ENCODE results near the gene PRKCE.
A peak's percentile ranks its signal among the peaks of the same experiment; 100 is the strongest.

Gene PRKCE

GRCh38 chr2:46067501-46068305, 416.2 kb downstream of the PRKCE start:
- no peak for DNase-seq

DNA sequence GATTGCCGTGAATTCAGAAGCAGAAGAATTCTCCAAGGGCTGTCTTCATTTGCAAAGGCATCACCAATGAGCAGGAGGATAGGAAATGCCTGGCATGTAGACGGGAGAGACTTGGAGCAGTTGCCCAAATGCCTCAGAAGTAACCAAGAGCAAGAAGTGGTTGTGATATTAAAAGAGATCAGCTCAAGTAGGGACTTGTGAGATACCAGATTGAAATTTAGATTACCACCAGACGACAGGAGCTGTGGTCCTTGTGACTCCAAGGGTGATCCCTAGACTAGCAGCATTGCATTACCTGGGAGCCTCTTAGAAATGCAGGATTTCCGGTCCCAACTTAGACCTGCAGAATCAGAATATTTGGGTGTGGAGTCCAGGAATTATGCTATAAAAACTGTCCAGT, 417.2 kb downstream of the PRKCE start:
- no peak for DNase-seq

- no peak for DNase-seq
These were observed 419.6 kb downstream of the PRKCE start for GRCh38 chr2:46071074-46071473.

- DNase-seq = no peak
These were observed 420.8 kb downstream of the PRKCE start for GRCh38 chr2:46072101-46072820.

DNA sequence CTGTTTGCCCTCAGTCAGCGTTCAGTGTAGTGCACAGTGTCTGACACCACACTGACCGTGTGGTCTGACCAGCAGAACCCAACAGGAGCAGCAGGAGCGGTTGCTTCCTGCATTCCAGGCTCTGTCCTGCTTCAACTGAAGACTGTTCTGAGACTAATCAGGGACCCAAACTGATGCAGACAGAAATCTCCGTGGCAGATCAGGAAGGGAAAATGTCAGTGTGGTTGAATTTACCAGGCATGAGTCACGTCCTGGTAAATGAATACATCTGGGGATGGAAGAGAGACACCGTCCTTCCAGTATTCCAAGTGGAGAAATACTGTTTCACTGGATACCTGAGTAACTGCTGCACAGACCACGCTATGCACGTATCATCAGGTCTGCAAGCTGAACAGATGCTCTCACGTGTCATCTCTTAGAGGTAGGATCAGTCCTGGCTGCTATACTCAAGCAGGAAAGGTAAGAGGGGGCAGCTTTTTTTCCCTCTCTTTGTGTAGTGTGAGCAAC, 422.1 kb downstream of the PRKCE start:
- DNase-seq = no peak

GRCh38 chr2:46074501-46074900, 423.0 kb downstream of the PRKCE start:
- DNase-seq = no peak

- DNase-seq = no peak
These were observed 424.4 kb downstream of the PRKCE start for GRCh38 chr2:46075848-46076247.

GRCh38 chr2:46076251-46076650, 424.8 kb downstream of the PRKCE start:
- no peak for DNase-seq

DNA sequence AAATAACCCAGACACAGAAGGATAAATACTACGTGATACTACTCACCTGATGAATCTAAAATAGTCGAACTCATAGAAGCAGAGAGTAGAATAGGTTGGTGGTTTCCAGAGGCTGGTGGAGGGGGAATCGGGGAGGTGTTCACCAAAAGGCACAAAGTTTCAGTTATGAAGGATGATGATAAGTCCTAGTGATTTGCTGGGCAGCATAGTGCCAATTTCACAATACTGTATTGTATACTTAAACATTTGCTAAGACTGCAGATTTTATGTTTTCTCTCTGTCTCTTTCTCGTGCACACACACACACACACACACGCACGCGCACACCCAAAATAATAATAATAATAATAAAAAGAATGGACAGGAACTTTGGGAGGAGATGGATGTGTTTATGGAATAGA, 425.4 kb downstream of the PRKCE start:
- DNase-seq = no peak

DNA sequence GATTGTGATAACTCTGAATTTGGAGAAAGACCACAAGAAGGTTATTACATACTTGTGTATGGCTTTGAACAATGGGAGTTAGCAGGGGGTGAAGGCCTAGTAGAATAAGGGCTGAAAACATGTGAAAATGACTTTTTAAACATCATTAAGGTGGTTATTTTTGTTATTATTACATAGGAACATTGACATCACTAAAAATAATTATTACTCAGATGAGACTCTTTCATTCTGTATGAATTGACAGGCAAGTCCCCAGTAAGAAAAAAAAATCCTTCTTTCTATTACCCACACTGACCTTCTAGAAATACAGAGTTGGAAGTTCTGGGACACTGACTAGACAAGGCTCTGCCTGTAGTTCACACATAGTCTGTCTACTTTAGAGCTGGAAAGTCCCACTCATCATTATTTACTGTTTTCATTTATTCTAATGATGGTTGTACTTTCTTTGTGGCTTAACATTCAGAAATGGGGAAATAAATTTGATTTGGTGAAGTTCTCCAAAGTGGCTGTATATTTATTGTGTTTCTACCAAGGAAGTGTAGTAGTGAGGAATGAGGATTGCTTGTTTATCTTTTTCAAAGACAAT, 426.1 kb downstream of the PRKCE start:
- DNase-seq = no peak

DNA sequence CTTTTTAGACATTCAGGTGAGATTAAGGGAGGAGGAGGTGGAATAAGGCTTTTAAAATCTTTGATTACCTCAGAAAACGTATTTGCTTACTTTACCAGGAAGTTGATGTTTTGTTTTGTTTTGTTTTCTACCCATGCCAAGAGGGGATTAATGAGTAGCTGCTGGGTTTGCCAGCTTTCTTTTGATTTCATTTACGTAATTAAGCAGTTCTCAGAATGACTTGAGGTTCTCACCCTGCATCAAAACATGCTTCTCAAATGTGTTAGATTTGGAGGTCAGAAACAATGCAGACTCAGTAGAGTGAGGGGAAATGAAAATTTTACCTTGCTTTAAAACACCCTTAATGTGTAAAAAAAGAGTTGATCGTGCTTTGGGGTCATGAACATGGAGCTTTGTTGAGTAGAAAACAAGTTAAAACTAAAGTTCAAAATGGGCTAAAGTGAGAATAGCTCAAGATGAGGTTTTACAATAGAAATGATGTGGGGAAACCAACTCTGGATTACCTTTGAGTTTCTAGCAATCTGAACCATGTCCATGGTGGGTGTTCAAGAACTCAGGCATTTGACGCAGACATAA, 428.6 kb downstream of the PRKCE start:
- no peak for DNase-seq

- DNase-seq = peak; percentile 43
These were observed 431.3 kb downstream of the PRKCE start for GRCh38 chr2:46082531-46083485.

DNA sequence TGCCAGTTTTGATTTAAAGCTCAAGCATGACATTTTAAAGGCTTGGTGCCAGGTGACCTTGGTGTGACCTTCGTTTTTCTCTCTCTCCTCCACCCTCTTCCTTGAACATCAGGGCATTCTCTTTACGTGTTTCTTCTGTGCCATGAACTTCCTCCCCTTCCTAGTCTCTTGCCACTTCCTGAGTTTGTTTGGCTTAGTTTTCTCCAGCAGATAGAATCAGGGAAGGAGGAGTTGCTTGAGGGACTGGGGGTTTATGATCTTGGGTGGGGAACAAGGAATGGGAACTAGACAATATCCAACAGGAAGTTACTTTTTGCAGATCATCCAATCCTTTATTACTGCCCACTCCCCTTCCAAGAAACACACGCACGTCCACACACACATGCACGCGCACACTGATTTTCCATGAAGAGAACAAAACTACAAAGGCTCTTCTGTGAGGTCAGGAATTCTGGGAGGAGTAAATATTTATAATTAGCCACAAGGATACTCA, 435.1 kb downstream of the PRKCE start:
- no peak for DNase-seq

DNA sequence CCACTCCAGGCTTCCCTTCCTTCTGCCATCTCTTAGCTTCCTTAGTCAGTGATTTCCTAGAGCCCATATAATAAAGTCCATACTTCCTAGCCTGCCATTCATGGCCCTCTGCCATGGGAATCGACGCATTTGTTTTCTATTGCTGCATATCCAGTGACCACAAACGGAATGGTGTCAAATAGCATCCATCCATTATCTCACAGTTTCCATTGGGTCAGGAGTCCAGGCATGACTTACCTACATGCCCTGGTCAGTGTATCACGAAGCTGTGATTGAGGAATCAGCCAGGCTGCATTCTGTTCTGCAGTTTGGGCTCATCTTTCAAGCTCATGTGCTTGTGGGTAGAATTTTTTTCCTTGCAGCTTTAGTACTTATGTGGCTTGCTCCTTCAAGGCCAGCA, 436.0 kb downstream of the PRKCE start:
- no peak for DNase-seq

DNA sequence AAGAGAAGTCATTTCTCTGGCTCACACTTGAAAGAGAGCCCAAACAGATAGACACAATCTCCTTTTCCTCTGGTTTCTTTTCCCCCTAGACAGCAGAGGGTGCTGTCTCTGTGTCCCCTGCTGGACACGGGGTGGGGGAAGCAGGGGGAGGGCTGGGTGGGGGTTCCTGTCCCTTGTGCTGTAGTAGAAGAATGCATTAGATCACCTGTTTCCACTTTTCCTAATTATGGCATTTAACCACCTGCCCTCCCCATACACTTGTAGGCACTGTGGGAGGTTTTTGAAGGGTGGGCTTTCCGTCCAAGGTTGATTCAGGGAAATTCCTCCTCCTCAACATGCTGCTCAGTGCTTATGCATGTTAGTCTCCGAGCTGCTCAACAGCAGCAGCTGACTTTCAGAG, 439.5 kb downstream of the PRKCE start:
- DNase-seq = no peak

- no peak for DNase-seq
These were observed 440.6 kb downstream of the PRKCE start for GRCh38 chr2:46091961-46092667.

GRCh38 chr2:46094689-46095088, 443.2 kb downstream of the PRKCE start:
- no peak for DNase-seq

- no peak for DNase-seq
These were observed 444.4 kb downstream of the PRKCE start for GRCh38 chr2:46095830-46096229.

- no peak for DNase-seq
These were observed 444.8 kb downstream of the PRKCE start for GRCh38 chr2:46096260-46096659.

- DNase-seq = no peak
These were observed 446.4 kb downstream of the PRKCE start for GRCh38 chr2:46097714-46098480.

DNA sequence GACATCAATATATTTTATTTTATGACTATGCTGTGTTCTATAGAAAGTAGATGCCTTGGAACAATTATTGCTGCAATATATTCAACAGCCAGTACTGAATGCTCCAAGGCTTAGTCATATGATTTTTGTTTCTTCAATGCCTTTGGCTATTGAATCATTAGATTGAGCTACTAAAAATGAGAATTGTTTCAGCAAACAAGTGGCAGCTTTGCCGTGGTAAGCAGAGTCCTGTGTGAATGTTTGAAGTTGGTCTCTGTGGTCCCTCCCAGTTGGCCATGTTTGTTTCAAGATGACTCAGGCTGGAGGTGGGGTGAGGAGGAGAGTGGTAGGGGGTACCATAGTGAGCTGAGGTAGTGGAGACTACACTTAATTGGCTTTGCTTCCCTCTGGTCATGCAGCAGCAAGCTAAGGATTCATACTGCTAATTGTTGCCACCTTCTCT, 447.2 kb downstream of the PRKCE start:
- no peak for DNase-seq
